ENCODE data around the gene RGS7. TPM values are rescaled to one million over a fixed set of nuclear protein-coding genes. Genes with fewer than 3 reads are reported as not detected.

Gene RGS7
- total and polyA plus RNA-seq, 10 of the 15 experiments (the other 5 are each of a cell fraction or from before 2014, with no cell fraction given): not detected

DNA sequence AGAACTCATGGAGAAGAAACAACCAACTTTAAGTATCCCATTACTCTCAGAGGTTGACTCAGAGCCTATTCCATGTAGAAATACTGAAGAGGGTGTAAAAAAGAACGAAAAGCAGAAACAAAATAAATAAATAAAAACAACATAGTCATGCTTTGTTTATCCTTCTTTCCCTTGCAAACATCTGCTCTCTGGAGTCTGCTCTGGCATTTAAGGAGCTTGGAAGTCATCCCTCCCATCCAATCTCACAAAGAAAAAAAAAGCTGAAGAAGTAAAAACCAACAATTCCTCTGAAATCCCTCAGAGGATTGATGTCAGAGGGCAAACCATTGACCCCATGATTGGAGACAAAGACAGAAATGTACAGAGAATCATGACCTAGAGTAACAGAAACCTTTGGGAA lies 442.5 kb downstream of the RGS7 start (continued):
- TF ChIP-seq EED (IDR thresholded peaks at IDR 0.05; ENCODE audit: low read depth) (no peak), SPI1 (IDR thresholded peaks at IDR 0.05; ENCODE audit: borderline replicate concordance, insufficient read depth, low read depth, low read length) (no peak), SIN3A (IDR thresholded peaks at IDR 0.05; ENCODE audit: low read depth, low read length) (no peak), RBBP5 (conservative IDR thresholded peaks at IDR 0.05) (no peak), ETV6 (conservative IDR thresholded peaks at IDR 0.05 in 1 of 2, IDR thresholded peaks at IDR 0.05 in 1 of 2; ENCODE audit: borderline replicate concordance in 1 of 2, low read depth in 1 of 2) (no peak)
- TF ChIP-seq, protein P1, sequence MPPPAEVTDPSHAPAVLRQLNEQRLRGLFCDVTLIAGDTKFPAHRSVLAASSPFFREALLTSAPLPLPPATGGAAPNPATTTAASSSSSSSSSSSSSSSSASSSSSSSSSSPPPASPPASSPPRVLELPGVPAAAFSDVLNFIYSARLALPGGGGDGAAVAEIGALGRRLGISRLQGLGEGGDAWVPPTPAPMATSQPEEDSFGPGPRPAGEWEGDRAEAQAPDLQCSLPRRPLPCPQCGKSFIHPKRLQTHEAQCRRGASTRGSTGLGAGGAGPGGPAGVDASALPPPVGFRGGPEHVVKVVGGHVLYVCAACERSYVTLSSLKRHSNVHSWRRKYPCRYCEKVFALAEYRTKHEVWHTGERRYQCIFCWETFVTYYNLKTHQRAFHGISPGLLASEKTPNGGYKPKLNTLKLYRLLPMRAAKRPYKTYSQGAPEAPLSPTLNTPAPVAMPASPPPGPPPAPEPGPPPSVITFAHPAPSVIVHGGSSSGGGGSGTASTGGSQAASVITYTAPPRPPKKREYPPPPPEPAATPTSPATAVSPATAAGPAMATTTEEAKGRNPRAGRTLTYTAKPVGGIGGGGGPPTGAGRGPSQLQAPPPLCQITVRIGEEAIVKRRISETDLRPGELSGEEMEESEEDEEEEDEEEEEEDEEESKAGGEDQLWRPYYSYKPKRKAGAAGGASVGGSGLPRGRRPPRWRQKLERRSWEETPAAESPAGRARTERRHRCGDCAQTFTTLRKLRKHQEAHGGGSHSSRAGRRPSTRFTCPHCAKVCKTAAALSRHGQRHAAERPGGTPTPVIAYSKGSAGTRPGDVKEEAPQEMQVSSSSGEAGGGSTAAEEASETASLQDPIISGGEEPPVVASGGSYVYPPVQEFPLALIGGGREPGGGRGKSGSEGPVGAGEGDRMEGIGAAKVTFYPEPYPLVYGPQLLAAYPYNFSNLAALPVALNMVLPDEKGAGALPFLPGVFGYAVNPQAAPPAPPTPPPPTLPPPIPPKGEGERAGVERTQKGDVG (CRISPR knock-in tag; IDR thresholded peaks at IDR 0.05): no peak

DNA sequence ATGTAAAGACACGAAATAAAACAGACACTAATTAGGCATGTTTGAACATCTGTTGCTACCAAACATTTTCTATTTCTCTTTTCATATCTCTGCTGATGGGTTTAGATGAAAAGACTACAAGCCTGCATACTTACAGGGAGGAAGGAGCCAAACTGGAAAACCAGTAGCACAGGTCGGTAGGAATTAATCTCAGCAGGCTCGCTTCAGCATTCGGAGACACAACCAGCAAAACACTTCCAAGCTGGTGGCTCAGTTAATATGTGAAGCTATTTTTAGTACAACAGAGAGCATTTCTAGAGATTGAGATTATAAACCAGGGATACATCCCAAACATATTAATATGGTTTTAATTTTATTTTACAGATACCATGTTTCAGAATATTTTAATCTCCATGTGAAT lies 444.2 kb downstream of the RGS7 start:
- Histone ChIP-seq H3K9me3 (replicated peaks; ENCODE audit: control insufficient read depth, insufficient read depth, low read length) (no peaks in the 10 kb centered on the region), H3K9ac (ENCODE audit: control insufficient read depth, insufficient read depth, low read length) (no peak overlapping the region), H3K79me2 (ENCODE audit: control insufficient read depth, insufficient read depth, low read length) (no peaks in the 10 kb centered on the region), H2AFZ (ENCODE audit: control insufficient read depth, low read depth, low read length) (no peak overlapping the region), H3K27me3 (replicated peaks in 1 of 2; ENCODE audit: control insufficient read depth in 2 of 2, insufficient read depth in 2 of 2, low read length in 1 of 2) (no peaks in the 10 kb centered on the region), H3K36me3 (ENCODE audit: control insufficient read depth in 2 of 2, insufficient read depth in 2 of 2, low read length in 1 of 2) (no peaks in the 10 kb centered on the region), H3K27ac (ENCODE audit: control insufficient read depth, insufficient read depth) (no peak overlapping the region), H3K4me3 (no peak overlapping the region), H3K4me1 (ENCODE audit: control insufficient read depth, insufficient read depth, low read length) (no peaks in the 10 kb centered on the region), H3K4me2 (ENCODE audit: control insufficient read depth, insufficient read depth) (no peak overlapping the region), H4K20me1 (ENCODE audit: control insufficient read depth, insufficient read depth) (no peaks in the 10 kb centered on the region)
- no peak for ATAC-seq
- peak; percentile 57 for FAIRE-seq
- ChIA-PET SMC1A (ENCODE audit: uncharacterized antibody, unreplicated experiment) (no interaction called here), RAD21 (ENCODE audit: unreplicated experiment) (no interaction called here), CTCF (no interaction called here), POLR2A (no interaction called here)
- WGBS (ENCODE audit: insufficient coverage, insufficient replicate concordance, low lambda C conversion rate, missing lambda C conversion rate): 66% methylated on average over 4 of the region's 4 CpGs
- TF ChIP-seq EZH2 (IDR thresholded peaks at IDR 0.05; ENCODE audit: borderline replicate concordance, control insufficient read depth, low read depth, low read length) (no peak), TAF1 (IDR thresholded peaks at IDR 0.05; ENCODE audit: borderline replicate concordance, low read depth, low read length) (no peak), CHD1 (IDR thresholded peaks at IDR 0.05; ENCODE audit: low read depth, low read length) (no peak), EED (IDR thresholded peaks at IDR 0.05; ENCODE audit: low read depth) (no peak), CHD2 (IDR thresholded peaks at IDR 0.05; ENCODE audit: borderline replicate concordance, low read depth, low read length) (no peak)
- TF ChIP-seq, protein P2, sequence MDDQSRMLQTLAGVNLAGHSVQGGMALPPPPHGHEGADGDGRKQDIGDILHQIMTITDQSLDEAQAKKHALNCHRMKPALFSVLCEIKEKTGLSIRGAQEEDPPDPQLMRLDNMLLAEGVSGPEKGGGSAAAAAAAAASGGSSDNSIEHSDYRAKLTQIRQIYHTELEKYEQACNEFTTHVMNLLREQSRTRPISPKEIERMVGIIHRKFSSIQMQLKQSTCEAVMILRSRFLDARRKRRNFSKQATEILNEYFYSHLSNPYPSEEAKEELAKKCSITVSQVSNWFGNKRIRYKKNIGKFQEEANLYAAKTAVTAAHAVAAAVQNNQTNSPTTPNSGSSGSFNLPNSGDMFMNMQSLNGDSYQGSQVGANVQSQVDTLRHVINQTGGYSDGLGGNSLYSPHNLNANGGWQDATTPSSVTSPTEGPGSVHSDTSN (IDR thresholded peaks at IDR 0.05; ENCODE audit: insufficient replicate concordance, low read depth, low read length): no peak
- TF ChIP-seq, protein P3, sequence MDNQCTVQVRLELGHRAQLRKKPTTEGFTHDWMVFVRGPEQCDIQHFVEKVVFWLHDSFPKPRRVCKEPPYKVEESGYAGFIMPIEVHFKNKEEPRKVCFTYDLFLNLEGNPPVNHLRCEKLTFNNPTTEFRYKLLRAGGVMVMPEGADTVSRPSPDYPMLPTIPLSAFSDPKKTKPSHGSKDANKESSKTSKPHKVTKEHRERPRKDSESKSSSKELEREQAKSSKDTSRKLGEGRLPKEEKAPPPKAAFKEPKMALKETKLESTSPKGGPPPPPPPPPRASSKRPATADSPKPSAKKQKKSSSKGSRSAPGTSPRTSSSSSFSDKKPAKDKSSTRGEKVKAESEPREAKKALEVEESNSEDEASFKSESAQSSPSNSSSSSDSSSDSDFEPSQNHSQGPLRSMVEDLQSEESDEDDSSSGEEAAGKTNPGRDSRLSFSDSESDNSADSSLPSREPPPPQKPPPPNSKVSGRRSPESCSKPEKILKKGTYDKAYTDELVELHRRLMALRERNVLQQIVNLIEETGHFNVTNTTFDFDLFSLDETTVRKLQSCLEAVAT (IDR thresholded peaks at IDR 0.05): no peak
- in situ Hi-C loops (cut with MboI) (no loop called here), intact Hi-C loops (cut with micrococcal nuclease; ENCODE audit: unreplicated experiment) (no loop called here)
- no TSS peak for BruUV-seq (replicated peaks)
- DNase-seq (ENCODE audit: low read depth, low spot score): no peak

Data from GM12878 (cell line).